OCI-LY7 (cell line): ENCODE measurements around the gene PSME3IP1.
A peak's percentile ranks its signal among the peaks of the same experiment; 100 is the strongest.

Source experiments
- EZH2phosphoT487 ChIP-seq: fragments of 200-600 bp; sonication (generic); IDR thresholded peaks from 2 replicates; pipeline ENCODE4 v1.6.1; 2018; ENCODE audit warnings: low read depth, borderline replicate concordance, mild to moderate bottlenecking, mixed run types, antibody characterized with exemption, low read length, moderate library complexity, mixed read lengths
- TF ChIP-seq, protein P1 (sequence below): fragments of 200-600 bp; sonication (generic); conservative IDR thresholded peaks from 2 replicates; pipeline ENCODE4 v1.5.1; 2014; ENCODE audit warnings: mild to moderate bottlenecking, antibody characterized with exemption, low read length, moderate library complexity, mixed read lengths

DNA sequence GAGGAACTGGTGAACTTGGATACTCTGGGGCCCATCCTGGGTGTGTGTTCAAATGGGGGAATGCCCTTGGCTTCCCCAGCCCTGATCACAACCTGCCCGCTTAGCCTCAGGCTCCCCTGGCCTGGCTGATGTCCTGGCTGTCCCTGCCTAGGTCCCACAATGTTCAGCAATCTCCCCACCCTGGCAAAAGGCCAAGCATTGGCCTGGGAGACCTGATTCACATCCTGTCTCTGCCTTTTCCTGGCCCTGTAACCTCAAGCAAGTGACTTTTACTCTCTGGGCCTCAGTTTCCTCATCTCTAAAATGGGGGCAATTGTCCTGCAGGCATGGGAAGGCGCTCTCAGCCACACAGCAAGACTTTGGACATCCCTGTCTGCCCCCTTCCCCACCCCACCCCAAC, 79.1 kb downstream of the PSME3IP1 start:
- TF ChIP-seq, protein P1, sequence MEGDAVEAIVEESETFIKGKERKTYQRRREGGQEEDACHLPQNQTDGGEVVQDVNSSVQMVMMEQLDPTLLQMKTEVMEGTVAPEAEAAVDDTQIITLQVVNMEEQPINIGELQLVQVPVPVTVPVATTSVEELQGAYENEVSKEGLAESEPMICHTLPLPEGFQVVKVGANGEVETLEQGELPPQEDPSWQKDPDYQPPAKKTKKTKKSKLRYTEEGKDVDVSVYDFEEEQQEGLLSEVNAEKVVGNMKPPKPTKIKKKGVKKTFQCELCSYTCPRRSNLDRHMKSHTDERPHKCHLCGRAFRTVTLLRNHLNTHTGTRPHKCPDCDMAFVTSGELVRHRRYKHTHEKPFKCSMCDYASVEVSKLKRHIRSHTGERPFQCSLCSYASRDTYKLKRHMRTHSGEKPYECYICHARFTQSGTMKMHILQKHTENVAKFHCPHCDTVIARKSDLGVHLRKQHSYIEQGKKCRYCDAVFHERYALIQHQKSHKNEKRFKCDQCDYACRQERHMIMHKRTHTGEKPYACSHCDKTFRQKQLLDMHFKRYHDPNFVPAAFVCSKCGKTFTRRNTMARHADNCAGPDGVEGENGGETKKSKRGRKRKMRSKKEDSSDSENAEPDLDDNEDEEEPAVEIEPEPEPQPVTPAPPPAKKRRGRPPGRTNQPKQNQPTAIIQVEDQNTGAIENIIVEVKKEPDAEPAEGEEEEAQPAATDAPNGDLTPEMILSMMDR = 0 out of 2 replicates have a peak, but pooled peaks have one; percentile 2
- no peak for TF ChIP-seq EZH2phosphoT487
